HepG2 (cell line): ENCODE measurements around the gene E2F1. TPM values are rescaled to one million over a fixed set of nuclear protein-coding genes. Genes with fewer than 3 reads are reported as not detected.

ENCODE experiments used
- NBN ChIP-seq: fragments of 450-650 bp; conservative IDR thresholded peaks from 2 replicates; pipeline ENCODE4 v1.6.1; 2017
- NFKB2 ChIP-seq: sonication (generic); formaldehyde crosslinking; IDR thresholded peaks from 2 replicates; pipeline ENCODE4 v1.4.0; 2020; ENCODE audit warnings: missing genetic modification reagents, borderline replicate concordance
- RBFOX2 ChIP-seq: fragments of 200-400 bp; formaldehyde crosslinking; IDR thresholded peaks from 2 replicates; pipeline ENCODE4 v1.6.1; 2017; ENCODE audit warnings: low read depth, mild to moderate bottlenecking, low read length
- SP1 ChIP-seq, 2 experiments: fragments of 450-650 bp in 1 of 2; sonication (generic) in 1 of 2; formaldehyde crosslinking in 1 of 2; IDR thresholded peaks; 2 replicates each; pipeline versions ENCODE4 v1.4.0 to v1.6.1; 2016 to 2020; ENCODE audit warnings: missing genetic modification reagents in 1 of 2
- SRSF9 ChIP-seq: fragments of 200-400 bp; formaldehyde crosslinking; IDR thresholded peaks from 2 replicates; pipeline ENCODE4 v1.6.1; 2018; ENCODE audit warnings: borderline replicate concordance, mild to moderate bottlenecking, low read depth, low read length; ENCODE audit not compliant: insufficient read depth, poor library complexity, severe bottlenecking
- SRY ChIP-seq: sonication (generic); formaldehyde crosslinking; IDR thresholded peaks from 2 replicates; pipeline ENCODE4 v1.8.0; 2022; ENCODE audit warnings: mild to moderate bottlenecking, missing genetic modification reagents
- TAF1 ChIP-seq: sonication (generic); formaldehyde crosslinking; IDR thresholded peaks from 2 replicates; pipeline ENCODE4 v1.4.0; 2020; ENCODE audit warnings: missing genetic modification reagents
- TAF15 ChIP-seq: fragments of 200-400 bp; formaldehyde crosslinking; IDR thresholded peaks from one replicate; pipeline ENCODE4 v1.6.1; 2018; ENCODE audit warnings: mild to moderate bottlenecking, low read depth, low read length; ENCODE audit not compliant: poor library complexity, severe bottlenecking
- ZEB1 ChIP-seq: IDR thresholded peaks from 2 replicates; pipeline ENCODE4 v1.6.1; 2012; ENCODE audit warnings: mild to moderate bottlenecking, low read depth, inconsistent platforms; ENCODE audit not compliant: insufficient replicate concordance
- ZNF660 ChIP-seq: sonication (generic); formaldehyde crosslinking; IDR thresholded peaks from 2 replicates; pipeline ENCODE4 v1.5.1; 2020; ENCODE audit warnings: mild to moderate bottlenecking, low read depth, missing genetic modification reagents, borderline replicate concordance
- polyA plus RNA-seq, 8 experiments: library from polyadenylated mRNA; depleted of rRNA in 3 of 8; stranded (reverse) in 7 of 8; unstranded in 1 of 8; fragments of >200 nt; fragmentation: Illumina TruSeq in 4 of 8; extraction: Trizol in 4 of 8; gene quantifications; 2 replicates each; pipeline versions ENCODE4 v1.2.1 to v1.2.3, GENCODE V29; 2011 to 2016; ENCODE audit warnings: low read depth in 4 of 8, missing spikeins in 1 of 8, mixed read lengths in 1 of 8; ENCODE audit not compliant: insufficient read depth in 1 of 8
- total RNA-seq, 5 experiments: library from RNA; depleted of rRNA; stranded (reverse); fragments of >200 nt; fragmentation: Illumina TruSeq; extraction: Trizol; gene quantifications; 2 replicates each; pipeline ENCODE4 v1.2.3, GENCODE V29; 2016; ENCODE audit warnings: low read depth in 1 of 5
- TF ChIP-seq, protein P1 (sequence below): sonication (generic); formaldehyde crosslinking; IDR thresholded peaks from 2 replicates; pipeline ENCODE4 v1.9.0; 2021; ENCODE audit warnings: missing genetic modification reagents, borderline replicate concordance
- TF ChIP-seq, protein P2 (sequence below): IDR thresholded peaks from 2 replicates; pipeline ENCODE4 v1.6.1; 2012; ENCODE audit warnings: low read depth, low read length, improper control_type of control experiment
- TF ChIP-seq, protein P3 (sequence below): sonication (generic); formaldehyde crosslinking; conservative IDR thresholded peaks from 2 replicates; pipeline ENCODE4 v1.8.0; 2022; ENCODE audit warnings: low read depth, missing genetic modification reagents
- TF ChIP-seq, protein P4 (sequence below): sonication (generic); formaldehyde crosslinking; IDR thresholded peaks from 2 replicates; pipeline ENCODE4 v1.4.0; 2020; ENCODE audit warnings: missing genetic modification reagents

E2F1 gene
- total and polyA plus RNA-seq, 2 of the 13 experiments (the other 11 are each of a cell fraction or from before 2014, with no cell fraction given), result 25.5 to 39.4 TPM

DNA sequence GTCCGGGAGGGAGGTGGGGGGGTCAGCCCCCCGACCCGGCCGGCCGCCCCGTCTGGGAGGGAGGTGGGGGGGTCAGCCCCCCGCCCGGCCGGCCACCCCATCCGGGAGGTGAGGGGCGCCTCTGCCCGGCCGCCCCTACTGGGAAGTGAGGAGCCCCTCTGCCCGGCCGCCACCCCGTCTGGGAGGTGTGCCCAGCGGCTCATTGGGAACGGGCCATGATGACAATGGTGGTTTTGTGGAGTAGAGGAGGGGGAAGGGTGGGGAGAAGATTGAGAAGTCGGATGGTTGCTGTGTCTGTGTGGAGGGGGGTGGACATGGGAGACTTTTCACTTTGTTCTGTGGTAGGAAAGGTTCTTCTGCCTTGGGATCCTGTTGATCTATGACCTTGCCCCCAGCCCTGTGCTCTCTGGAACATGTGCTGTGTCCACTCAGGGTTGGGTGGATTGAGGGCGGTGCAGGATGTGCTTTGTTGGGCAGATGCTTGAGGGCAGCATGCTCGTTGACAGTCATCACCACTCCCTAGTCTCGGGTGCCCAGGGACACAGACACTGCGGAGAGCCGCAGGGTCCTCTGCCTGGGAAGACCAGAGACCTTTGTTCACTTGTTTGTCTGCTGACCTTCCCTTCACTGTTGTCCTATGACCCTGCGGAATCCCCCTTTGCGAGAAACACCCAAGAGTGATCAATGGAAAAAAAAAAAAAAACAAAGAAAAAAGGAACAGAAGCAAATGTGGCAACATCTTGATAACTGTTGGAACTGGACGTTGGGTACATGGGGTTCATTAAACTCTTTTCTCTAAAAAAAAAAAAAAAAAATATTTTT lies 15.7 kb upstream of the E2F1 start (continued):
- TF ChIP-seq, protein P1, sequence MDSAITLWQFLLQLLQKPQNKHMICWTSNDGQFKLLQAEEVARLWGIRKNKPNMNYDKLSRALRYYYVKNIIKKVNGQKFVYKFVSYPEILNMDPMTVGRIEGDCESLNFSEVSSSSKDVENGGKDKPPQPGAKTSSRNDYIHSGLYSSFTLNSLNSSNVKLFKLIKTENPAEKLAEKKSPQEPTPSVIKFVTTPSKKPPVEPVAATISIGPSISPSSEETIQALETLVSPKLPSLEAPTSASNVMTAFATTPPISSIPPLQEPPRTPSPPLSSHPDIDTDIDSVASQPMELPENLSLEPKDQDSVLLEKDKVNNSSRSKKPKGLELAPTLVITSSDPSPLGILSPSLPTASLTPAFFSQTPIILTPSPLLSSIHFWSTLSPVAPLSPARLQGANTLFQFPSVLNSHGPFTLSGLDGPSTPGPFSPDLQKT, result no peak
- TF ChIP-seq ZEB1, result no peak
- TF ChIP-seq NFKB2 (CRISPR knock-in tag), result 0 out of 2 replicates have a peak, but pooled peaks have one; percentile 52
- no peak for TF ChIP-seq SRSF9
- no peak for TF ChIP-seq NBN
- TF ChIP-seq TAF1 (CRISPR knock-in tag), result no peak
- no peak for TF ChIP-seq SP1 (IDR thresholded peaks at IDR 0.05)
- no peak for TF ChIP-seq SP1 (CRISPR knock-in tag; IDR thresholded peaks at IDR 0.05)
- no peak for TF ChIP-seq TAF15
- no peak for TF ChIP-seq SRY
- TF ChIP-seq RBFOX2, result no peak
- TF ChIP-seq, protein P2, sequence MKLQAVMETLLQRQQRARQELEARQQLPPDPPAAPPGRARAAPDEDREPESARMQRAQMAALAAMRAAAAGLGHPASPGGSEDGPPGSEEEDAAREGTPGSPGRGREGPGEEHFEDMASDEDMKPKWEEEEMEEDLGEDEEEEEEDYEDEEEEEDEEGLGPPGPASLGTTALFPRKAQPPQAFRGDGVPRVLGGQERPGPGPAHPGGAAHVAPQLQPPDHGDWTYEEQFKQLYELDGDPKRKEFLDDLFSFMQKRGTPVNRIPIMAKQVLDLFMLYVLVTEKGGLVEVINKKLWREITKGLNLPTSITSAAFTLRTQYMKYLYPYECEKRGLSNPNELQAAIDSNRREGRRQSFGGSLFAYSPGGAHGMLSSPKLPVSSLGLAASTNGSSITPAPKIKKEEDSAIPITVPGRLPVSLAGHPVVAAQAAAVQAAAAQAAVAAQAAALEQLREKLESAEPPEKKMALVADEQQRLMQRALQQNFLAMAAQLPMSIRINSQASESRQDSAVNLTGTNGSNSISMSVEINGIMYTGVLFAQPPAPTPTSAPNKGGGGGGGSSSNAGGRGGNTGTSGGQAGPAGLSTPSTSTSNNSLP, result peak; percentile 60; the same call in 1 of the 2 replicates
- TF ChIP-seq, protein P3, sequence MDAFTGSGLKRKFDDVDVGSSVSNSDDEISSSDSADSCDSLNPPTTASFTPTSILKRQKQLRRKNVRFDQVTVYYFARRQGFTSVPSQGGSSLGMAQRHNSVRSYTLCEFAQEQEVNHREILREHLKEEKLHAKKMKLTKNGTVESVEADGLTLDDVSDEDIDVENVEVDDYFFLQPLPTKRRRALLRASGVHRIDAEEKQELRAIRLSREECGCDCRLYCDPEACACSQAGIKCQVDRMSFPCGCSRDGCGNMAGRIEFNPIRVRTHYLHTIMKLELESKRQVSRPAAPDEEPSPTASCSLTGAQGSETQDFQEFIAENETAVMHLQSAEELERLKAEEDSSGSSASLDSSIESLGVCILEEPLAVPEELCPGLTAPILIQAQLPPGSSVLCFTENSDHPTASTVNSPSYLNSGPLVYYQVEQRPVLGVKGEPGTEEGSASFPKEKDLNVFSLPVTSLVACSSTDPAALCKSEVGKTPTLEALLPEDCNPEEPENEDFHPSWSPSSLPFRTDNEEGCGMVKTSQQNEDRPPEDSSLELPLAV (CRISPR knock-in tag), result no peak
- no peak for TF ChIP-seq ZNF660 (CRISPR knock-in tag)
- TF ChIP-seq, protein P4, sequence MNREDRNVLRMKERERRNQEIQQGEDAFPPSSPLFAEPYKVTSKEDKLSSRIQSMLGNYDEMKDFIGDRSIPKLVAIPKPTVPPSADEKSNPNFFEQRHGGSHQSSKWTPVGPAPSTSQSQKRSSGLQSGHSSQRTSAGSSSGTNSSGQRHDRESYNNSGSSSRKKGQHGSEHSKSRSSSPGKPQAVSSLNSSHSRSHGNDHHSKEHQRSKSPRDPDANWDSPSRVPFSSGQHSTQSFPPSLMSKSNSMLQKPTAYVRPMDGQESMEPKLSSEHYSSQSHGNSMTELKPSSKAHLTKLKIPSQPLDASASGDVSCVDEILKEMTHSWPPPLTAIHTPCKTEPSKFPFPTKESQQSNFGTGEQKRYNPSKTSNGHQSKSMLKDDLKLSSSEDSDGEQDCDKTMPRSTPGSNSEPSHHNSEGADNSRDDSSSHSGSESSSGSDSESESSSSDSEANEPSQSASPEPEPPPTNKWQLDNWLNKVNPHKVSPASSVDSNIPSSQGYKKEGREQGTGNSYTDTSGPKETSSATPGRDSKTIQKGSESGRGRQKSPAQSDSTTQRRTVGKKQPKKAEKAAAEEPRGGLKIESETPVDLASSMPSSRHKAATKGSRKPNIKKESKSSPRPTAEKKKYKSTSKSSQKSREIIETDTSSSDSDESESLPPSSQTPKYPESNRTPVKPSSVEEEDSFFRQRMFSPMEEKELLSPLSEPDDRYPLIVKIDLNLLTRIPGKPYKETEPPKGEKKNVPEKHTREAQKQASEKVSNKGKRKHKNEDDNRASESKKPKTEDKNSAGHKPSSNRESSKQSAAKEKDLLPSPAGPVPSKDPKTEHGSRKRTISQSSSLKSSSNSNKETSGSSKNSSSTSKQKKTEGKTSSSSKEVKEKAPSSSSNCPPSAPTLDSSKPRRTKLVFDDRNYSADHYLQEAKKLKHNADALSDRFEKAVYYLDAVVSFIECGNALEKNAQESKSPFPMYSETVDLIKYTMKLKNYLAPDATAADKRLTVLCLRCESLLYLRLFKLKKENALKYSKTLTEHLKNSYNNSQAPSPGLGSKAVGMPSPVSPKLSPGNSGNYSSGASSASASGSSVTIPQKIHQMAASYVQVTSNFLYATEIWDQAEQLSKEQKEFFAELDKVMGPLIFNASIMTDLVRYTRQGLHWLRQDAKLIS (CRISPR knock-in tag), result no peak
